HFFc6 (cell line): ENCODE results near the gene STX17. TPM values are rescaled to one million over a fixed set of nuclear protein-coding genes. Genes with fewer than 3 reads are reported as not detected.
"Not testable (repeated sequence)": the region's sequence is repeated elsewhere in the genome, so short reads cannot be mapped to it uniquely, and the experiment has no call there.

Source experiments
- DNase-seq: peaks from one replicate; pipeline ENCODE4 v3.0.0-alpha.2; 2018
- H3K27ac Mint-ChIP-seq: 2 replicates; pipeline ENCODE4 v1.8.0; 2020; ENCODE audit warnings: mild to moderate bottlenecking, mixed read lengths
- H3K27me3 Mint-ChIP-seq: 2 replicates; pipeline ENCODE4 v1.8.0; 2021; ENCODE audit warnings: mild to moderate bottlenecking, moderate library complexity, mixed read lengths; ENCODE audit not compliant: insufficient read depth
- H3K36me3 Mint-ChIP-seq: 2 replicates; pipeline ENCODE4 v1.8.0; 2021; ENCODE audit warnings: low read depth, mixed read lengths
- H3K4me1 Mint-ChIP-seq: 2 replicates; pipeline ENCODE4 v1.8.0; 2020; ENCODE audit warnings: low read depth, mixed read lengths
- H3K4me3 Mint-ChIP-seq: 2 replicates; pipeline ENCODE4 v1.8.0; 2020; ENCODE audit warnings: mild to moderate bottlenecking, moderate library complexity, mixed read lengths
- H3K9me3 Mint-ChIP-seq: 2 replicates; pipeline ENCODE4 v1.8.0; 2020; ENCODE audit warnings: mild to moderate bottlenecking, mixed read lengths
- long read RNA-seq: library from polyadenylated mRNA; unstranded; transcript quantifications from one replicate; pipeline ENCODE4 v2.0.0, GENCODE V29; 2019
- total RNA-seq, 6 experiments: library from RNA; stranded (reverse); fragmentation: NEBNext Ultra II Directional; extraction: Animal tissue kit (Norgen Biotek cat#: 25700); gene quantifications; 2 replicates in 1 of 6; 3 replicates in 5 of 6; pipeline ENCODE4 v1.2.3, GENCODE V29; 2021
- TF ChIP-seq, protein P1 (sequence below): fragments of 200-600 bp; sonication (generic); IDR thresholded peaks from 2 replicates; pipeline ENCODE4 v1.5.0; 2021; ENCODE audit warnings: antibody characterized with exemption, mild to moderate bottlenecking

Gene STX17
- total RNA-seq, result 10 to 100 TPM; 15.3 to 18.7 (median 15.6) TPM
- long read RNA-seq, transcript STX17-201 (8 exons, 2,713 nt), result major isoform, 5 of 9 reads
- long read RNA-seq, partial matches to known transcripts, result 1 of 9 reads
- long read RNA-seq, other reads (novel, unspliced or antisense), result 3 of 9 reads

DNA sequence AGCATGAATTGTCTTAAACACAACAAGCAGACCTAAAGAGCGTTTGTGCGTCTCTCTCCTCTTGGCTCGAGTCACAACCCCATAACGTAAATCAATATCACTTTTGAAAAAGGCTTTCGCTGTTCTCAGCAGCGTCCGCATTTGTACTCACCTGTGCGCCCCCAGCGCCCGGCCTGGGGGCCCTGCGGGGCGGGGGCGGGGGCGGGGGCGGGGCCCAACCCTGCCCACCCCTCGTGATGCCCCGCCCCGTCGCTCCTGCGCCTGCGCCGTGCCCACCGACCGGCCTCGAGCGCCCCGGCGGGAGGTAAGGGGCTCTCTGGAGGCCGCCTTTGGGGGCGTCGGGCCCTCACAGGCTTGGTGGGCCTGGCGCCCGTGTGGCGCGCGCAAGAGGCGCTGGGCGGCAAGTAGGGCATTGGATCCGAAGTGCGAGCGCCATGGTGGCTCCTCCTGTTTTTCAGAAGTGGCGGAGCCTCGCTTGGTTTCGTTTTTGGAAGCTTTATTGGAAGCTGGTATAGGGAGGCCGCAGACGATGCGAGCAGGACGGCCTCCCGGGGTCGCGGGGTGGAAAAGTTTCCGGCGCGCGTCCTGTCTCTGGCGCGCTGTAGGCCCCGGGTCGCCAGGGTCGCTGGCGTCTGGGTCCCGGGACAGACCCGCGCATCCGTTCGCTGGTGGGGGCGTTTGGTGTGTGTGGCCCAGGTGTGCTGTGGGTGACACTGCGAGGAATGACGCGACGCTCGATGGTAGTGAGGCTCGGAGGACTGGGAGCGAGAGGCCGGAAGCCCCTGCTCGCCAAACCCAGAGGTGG, at the start of gene STX17:
TSS of gene STX17 (plus strand) at position 252 of the 805 bp plus-strand sequence. CDS start 8,586 bp downstream, outside the sequence.
- peaks cover 2% of the 10 kb centered on the region for H3K27me3 Mint-ChIP-seq
- H3K36me3 Mint-ChIP-seq, result no peaks in the 10 kb centered on the region
- H3K9me3 Mint-ChIP-seq, result no peaks in the 10 kb centered on the region
- peak; percentile 60 for DNase-seq
- peak within 1 kb of the TSS; percentile 98 for H3K27ac Mint-ChIP-seq
- TF ChIP-seq, protein P1, sequence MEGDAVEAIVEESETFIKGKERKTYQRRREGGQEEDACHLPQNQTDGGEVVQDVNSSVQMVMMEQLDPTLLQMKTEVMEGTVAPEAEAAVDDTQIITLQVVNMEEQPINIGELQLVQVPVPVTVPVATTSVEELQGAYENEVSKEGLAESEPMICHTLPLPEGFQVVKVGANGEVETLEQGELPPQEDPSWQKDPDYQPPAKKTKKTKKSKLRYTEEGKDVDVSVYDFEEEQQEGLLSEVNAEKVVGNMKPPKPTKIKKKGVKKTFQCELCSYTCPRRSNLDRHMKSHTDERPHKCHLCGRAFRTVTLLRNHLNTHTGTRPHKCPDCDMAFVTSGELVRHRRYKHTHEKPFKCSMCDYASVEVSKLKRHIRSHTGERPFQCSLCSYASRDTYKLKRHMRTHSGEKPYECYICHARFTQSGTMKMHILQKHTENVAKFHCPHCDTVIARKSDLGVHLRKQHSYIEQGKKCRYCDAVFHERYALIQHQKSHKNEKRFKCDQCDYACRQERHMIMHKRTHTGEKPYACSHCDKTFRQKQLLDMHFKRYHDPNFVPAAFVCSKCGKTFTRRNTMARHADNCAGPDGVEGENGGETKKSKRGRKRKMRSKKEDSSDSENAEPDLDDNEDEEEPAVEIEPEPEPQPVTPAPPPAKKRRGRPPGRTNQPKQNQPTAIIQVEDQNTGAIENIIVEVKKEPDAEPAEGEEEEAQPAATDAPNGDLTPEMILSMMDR, result peak; percentile 5; the same call in 1 of the 2 replicates
- peaks cover 25% of the 10 kb centered on the region for H3K4me1 Mint-ChIP-seq
- H3K4me3 Mint-ChIP-seq, result peak within 1 kb of the TSS; percentile 99

DNA sequence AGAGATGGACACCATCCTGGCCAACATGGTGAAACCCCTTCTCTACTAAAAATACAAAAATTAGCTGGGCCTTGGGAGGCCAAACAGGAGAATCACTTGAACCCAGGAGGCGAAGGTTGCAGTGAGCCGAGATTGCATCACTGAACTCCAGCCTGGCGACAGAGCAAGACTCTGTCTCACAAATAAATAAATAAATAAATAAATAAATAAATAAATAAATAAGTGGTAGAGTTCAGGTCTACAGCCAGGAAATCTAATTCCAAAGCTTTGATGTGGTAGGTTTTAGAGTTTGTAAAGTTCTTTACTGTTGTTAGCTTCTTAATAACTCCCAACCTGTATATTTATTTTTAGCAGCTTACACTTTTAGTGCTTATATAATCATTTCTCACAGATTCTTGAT, 48.9 kb upstream of the STX17 start:
- not testable (repeated sequence) for H3K27me3 Mint-ChIP-seq, H3K27ac Mint-ChIP-seq, DNase-seq, H3K4me3 Mint-ChIP-seq, H3K9me3 Mint-ChIP-seq, H3K36me3 Mint-ChIP-seq
- peaks cover 15% of the 10 kb centered on the region for H3K4me1 Mint-ChIP-seq

DNA sequence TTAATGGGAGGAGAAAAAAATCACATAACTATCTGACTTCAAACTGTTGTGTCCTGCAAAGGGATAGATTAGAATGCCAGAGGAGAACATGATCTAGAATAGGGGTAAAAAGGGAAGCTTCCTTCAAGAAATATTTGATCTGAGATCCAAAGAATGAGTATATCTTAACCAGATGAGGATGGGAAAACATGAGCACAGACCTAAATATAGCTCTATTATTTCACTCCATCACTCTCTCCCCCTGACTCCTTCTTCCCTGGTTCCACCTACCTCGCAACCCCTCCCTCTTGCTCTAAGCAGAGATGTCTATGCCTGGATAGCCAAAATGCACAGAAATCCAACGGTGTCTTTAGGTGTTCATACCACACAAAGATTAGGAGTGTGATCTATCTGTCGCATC, 48.4 kb upstream of the STX17 start:
- no peak for DNase-seq
- Mint-ChIP-seq H3K36me3 (no peaks in the 10 kb centered on the region), H3K4me3 (no peak overlapping the region), H3K27ac (no peak overlapping the region), H3K27me3 (no peaks in the 10 kb centered on the region), H3K9me3 (no peaks in the 10 kb centered on the region; the same call in 1 of the 2 replicates), H3K4me1 (peaks cover 15% of the 10 kb centered on the region)
- TF ChIP-seq, protein P1, result no peak

DNA sequence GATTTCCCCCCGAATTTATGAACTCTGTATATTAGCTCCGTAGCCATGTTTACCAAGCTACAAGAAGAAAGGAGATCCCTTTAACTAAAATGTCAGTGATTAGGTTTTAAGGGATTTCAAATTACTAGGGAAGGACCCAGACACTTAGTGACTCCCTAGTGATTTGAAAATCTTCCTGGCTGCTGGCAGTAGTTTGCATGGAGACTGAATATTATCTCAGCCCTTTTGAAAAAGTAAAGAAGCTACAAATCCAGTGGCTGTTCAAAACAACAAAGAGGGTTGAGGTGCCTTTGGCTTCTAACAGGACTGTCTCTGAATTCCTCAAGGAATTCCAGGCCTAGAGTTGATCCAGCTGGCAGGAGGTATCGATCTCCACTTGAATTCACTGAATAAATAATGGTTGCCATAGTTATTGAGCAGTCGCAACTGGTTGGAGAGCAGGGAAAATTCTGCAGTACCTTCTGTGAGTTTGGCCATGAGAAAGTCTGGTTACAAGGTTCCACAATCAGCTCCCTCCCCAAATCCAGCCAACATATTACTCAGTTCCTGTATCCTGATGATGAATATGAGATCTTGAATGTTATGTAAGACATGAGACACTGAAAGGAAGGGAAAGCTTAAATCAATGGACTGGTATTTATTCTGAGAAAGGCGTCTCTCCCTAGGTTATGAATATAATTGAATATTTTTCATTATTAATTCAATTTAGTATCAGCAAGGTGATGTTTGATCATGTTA, 47.0 kb upstream of the STX17 start:
- TF ChIP-seq, protein P1, result no peak
- no peak for DNase-seq
- Mint-ChIP-seq H3K27me3 (no peaks in the 10 kb centered on the region), H3K4me3 (no peak overlapping the region), H3K27ac (no peak overlapping the region), H3K4me1 (peaks cover 15% of the 10 kb centered on the region), H3K9me3 (no peaks in the 10 kb centered on the region; the same call in 1 of the 2 replicates), H3K36me3 (no peaks in the 10 kb centered on the region)

DNA sequence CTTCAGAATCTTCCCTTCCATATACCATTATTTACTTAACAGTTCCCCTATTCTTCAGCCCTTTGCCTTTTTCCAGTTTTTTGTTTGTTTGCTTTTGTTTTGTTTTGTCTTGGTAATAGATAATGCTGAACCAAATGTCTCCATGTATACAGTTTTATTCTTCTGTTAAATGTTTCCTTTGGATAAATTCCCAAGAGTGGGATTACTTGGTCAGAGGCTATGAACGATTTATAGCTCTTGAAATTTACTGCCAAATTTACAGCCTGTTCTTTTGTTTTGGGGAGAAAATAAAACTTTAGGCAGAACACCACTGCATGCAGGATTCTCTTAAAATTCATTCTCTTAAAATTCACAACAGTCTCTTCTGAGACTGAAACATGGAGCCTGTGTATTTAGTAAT, 46.2 kb upstream of the STX17 start:
- Mint-ChIP-seq H3K27ac (no peak overlapping the region), H3K36me3 (no peaks in the 10 kb centered on the region), H3K27me3 (no peaks in the 10 kb centered on the region), H3K4me1 (peaks cover 15% of the 10 kb centered on the region), H3K9me3 (no peaks in the 10 kb centered on the region), H3K4me3 (no peak overlapping the region)
- TF ChIP-seq, protein P1, result no peak
- DNase-seq, result no peak
